Gastroesophageal sphincter (tissue), 3 donors: ENCODE data around the gene SCAF1.

Source experiments
- POLR2A ChIP-seq, 2 donors: fragments of 450-650 bp; IDR thresholded peaks; one replicate each; pipeline ENCODE4 v1.6.1; 2017; ENCODE audit warnings: antibody characterized with exemption in 2 of 2, mild to moderate bottlenecking in 2 of 2, moderate library complexity in 1 of 2
- POLR2AphosphoS5 ChIP-seq: sonication (generic); formaldehyde crosslinking; IDR thresholded peaks from one replicate; pipeline ENCODE4 v1.6.1; 2017; ENCODE audit warnings: antibody characterized with exemption
- TF ChIP-seq, protein P1 (sequence below), 4 experiments: fragments of 200-600 bp in 2 of 4; fragments of 450-650 bp in 2 of 4; sonication (generic) in 1 of 4; IDR thresholded peaks; one replicate each; pipeline ENCODE4 v1.5.1; 2017 to 2019; ENCODE audit warnings: antibody characterized with exemption in 4 of 4, mild to moderate bottlenecking in 2 of 4, moderate library complexity in 2 of 4

DNA sequence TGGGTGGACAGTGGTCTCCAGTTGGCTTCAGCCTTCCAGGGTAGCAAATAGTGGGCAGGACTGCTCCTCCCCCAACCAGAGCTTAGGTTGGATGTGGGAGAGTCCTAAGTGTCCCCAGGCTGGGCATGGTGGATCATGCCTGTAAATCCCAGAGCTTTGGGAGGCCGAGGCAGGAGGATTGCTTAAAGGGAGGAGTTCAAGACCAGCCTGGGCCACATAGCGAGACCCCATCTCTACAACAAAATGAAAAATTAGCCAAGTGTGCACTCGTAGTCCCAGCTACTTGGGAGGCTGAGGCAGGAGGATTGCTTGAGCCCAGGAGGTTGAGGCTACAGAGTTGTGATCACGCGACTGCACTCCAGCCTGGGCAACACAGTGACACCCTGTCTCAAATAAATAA lies 9.4 kb upstream of the SCAF1 start:
- TF ChIP-seq POLR2AphosphoS5 (no peak), POLR2A (IDR thresholded peaks at IDR 0.05) (no peak)
- TF ChIP-seq, protein P1, sequence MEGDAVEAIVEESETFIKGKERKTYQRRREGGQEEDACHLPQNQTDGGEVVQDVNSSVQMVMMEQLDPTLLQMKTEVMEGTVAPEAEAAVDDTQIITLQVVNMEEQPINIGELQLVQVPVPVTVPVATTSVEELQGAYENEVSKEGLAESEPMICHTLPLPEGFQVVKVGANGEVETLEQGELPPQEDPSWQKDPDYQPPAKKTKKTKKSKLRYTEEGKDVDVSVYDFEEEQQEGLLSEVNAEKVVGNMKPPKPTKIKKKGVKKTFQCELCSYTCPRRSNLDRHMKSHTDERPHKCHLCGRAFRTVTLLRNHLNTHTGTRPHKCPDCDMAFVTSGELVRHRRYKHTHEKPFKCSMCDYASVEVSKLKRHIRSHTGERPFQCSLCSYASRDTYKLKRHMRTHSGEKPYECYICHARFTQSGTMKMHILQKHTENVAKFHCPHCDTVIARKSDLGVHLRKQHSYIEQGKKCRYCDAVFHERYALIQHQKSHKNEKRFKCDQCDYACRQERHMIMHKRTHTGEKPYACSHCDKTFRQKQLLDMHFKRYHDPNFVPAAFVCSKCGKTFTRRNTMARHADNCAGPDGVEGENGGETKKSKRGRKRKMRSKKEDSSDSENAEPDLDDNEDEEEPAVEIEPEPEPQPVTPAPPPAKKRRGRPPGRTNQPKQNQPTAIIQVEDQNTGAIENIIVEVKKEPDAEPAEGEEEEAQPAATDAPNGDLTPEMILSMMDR (IDR thresholded peaks at IDR 0.05), result no peak
